ENCODE data around the gene PODXL2. TPM values are rescaled to one million over a fixed set of nuclear protein-coding genes. Genes with fewer than 3 reads are reported as not detected.

PODXL2 gene
- total RNA-seq, 1 donor from 2014 or later: 5.7 TPM

DNA sequence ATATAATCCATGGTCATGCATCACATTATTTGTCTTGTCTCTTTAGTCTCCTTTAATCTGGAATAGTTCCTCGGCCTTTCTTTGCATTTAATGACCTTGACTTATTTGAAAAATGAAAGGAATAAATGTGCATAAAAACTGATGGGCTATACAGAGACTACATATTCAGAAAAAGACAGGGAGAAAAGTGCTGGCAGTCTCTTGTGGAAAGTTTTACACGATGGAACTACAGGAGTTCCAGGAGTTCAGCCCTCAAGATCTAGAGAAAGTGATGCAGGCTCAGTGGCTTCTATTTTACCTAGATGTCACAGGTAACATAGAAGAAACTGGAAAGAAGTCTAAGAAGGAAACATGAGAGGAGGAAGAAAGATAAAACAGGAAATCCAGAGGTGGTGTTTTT lies 36.2 kb downstream of the PODXL2 start:
- Mint-ChIP-seq H3K9me3 (ENCODE audit: unreplicated experiment) (no peaks in the 10 kb centered on the region), H3K27me3 (ENCODE audit: unreplicated experiment) (no peaks in the 10 kb centered on the region), H3K4me3 (ENCODE audit: unreplicated experiment) (no peak overlapping the region), H3K36me3 (ENCODE audit: unreplicated experiment) (no peaks in the 10 kb centered on the region), H3K4me1 (ENCODE audit: unreplicated experiment) (peaks cover 21% of the 10 kb centered on the region), H3K27ac (ENCODE audit: unreplicated experiment) (no peak overlapping the region)
- no peak for TF ChIP-seq CTCF (IDR thresholded peaks at IDR 0.05)
- DNase-seq (ENCODE audit: extremely low spot score, unreplicated experiment): no peak

DNA sequence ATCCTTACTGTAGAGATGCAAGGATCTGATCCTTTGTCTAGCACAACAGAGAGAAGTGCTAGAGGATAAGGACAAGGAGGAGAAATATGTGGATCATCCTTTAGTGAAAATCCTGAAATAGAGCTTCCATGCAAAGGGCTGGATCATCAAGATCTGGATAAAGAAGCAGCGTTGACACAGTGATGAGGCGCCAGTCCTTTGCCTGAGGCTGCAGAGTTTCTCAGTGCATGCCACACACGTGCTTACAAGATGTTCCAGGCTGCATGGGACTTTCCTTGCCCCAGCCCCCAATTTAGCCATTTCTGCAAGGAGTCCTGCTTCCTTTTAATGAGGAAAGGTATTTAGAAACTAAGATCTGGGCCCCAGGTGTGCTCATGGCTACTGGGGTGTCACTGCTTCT lies 36.6 kb downstream of the PODXL2 start:
- Mint-ChIP-seq H3K9me3 (ENCODE audit: unreplicated experiment) (no peaks in the 10 kb centered on the region), H3K27me3 (ENCODE audit: unreplicated experiment) (no peaks in the 10 kb centered on the region), H3K4me1 (ENCODE audit: unreplicated experiment) (peaks cover 18% of the 10 kb centered on the region), H3K4me3 (ENCODE audit: unreplicated experiment) (no peak overlapping the region), H3K27ac (ENCODE audit: unreplicated experiment) (no peak overlapping the region), H3K36me3 (ENCODE audit: unreplicated experiment) (no peaks in the 10 kb centered on the region)
- no peak for TF ChIP-seq CTCF (IDR thresholded peaks at IDR 0.05)
- peak; percentile 49 for DNase-seq (ENCODE audit: extremely low spot score, unreplicated experiment)

- H3K36me3 Mint-ChIP-seq (ENCODE audit: unreplicated experiment): no peaks in the 10 kb centered on the region
- no peaks in the 10 kb centered on the region for H3K27me3 Mint-ChIP-seq (ENCODE audit: unreplicated experiment)
- no peak for TF ChIP-seq CTCF (IDR thresholded peaks at IDR 0.05)
- H3K4me3 Mint-ChIP-seq (ENCODE audit: unreplicated experiment): no peak overlapping the region
- no peak overlapping the region for H3K27ac Mint-ChIP-seq (ENCODE audit: unreplicated experiment)
- no peak for DNase-seq (ENCODE audit: extremely low spot score, unreplicated experiment)
- H3K9me3 Mint-ChIP-seq (ENCODE audit: unreplicated experiment): no peaks in the 10 kb centered on the region
- peaks cover 17% of the 10 kb centered on the region for H3K4me1 Mint-ChIP-seq (ENCODE audit: unreplicated experiment)
Observed at GRCh38 chr3:127666676-127667075, 37.7 kb downstream of the PODXL2 start.

GRCh38 chr3:127667119-127667681 lies 38.2 kb downstream of the PODXL2 start:
- Mint-ChIP-seq H3K27me3 (ENCODE audit: unreplicated experiment) (no peaks in the 10 kb centered on the region), H3K9me3 (ENCODE audit: unreplicated experiment) (no peaks in the 10 kb centered on the region), H3K36me3 (ENCODE audit: unreplicated experiment) (no peaks in the 10 kb centered on the region), H3K27ac (ENCODE audit: unreplicated experiment) (no peak overlapping the region), H3K4me3 (ENCODE audit: unreplicated experiment) (no peak overlapping the region), H3K4me1 (ENCODE audit: unreplicated experiment) (peaks cover 15% of the 10 kb centered on the region)
- DNase-seq (ENCODE audit: extremely low spot score, unreplicated experiment): peak; percentile 73
- no peak for TF ChIP-seq CTCF (IDR thresholded peaks at IDR 0.05)

DNA sequence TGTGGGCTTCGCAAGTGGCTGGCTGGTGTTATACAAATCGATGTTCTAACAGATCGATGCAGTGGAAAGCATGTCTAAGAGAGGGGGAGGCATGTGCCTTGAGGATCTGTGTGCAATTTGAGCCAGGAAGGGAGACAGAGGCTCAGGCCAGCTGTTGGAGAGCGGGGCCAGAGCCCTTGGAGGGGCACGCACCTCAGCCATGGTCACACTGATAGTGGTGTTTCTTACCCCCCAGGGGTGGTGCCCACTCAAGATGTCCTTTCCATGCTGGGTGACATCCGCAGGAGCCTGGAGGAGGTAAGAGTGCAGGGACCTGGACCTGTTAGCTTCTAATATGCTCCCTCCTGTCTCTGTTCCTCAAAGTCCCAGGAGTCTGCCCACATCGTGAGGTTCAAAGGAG lies 39.9 kb downstream of the PODXL2 start:
- Mint-ChIP-seq H3K4me1 (ENCODE audit: unreplicated experiment) (peaks cover 15% of the 10 kb centered on the region), H3K27ac (ENCODE audit: unreplicated experiment) (no peak overlapping the region), H3K9me3 (ENCODE audit: unreplicated experiment) (no peaks in the 10 kb centered on the region), H3K27me3 (ENCODE audit: unreplicated experiment) (no peaks in the 10 kb centered on the region), H3K36me3 (ENCODE audit: unreplicated experiment) (no peaks in the 10 kb centered on the region), H3K4me3 (ENCODE audit: unreplicated experiment) (no peak overlapping the region)
- peak; percentile 46 for DNase-seq (ENCODE audit: extremely low spot score, unreplicated experiment)
- no peak for TF ChIP-seq CTCF (IDR thresholded peaks at IDR 0.05)
